Measurements from ENCODE around the gene FCHSD2. TPM values are rescaled to one million over a fixed set of nuclear protein-coding genes. Genes with fewer than 3 reads are reported as not detected.

Gene FCHSD2
- total RNA-seq, 6 experiments from 2014 or later, result 10.8 to 25.9 (median 17.8) TPM

DNA sequence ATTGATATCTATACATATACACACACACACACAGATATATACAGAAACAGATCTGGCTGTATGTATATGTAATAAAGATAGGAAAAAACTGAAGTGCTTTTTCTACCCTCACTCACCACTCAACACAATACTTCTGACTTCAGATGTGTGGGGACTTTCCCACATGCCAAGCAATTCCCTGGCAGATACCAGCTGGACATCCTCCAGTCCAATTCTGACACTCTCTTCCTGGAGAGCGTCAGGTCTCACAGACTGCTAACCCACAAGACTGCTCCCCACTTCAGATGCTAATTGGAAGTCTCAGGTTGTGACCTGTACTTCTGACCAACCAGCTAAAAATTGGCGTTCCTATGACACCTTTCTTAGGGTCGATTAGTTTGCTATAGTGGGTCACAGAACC lies 187.3 kb downstream of the FCHSD2 start:
- intact Hi-C loops (cut with DNase I), result no loop called here
- Histone ChIP-seq H3K27me3 (no peaks in the 10 kb centered on the region), H3K36me3 (no peaks in the 10 kb centered on the region), H3K27ac (no peak overlapping the region), H3K9me3 (no peaks in the 10 kb centered on the region), H3K4me1 (peaks cover 0 to 11% (median 0%) of the 10 kb centered on the region in 4 donors), H3K4me3 (no peak overlapping the region)
- WGBS (ENCODE audit: insufficient coverage, low coverage, low lambda C conversion rate, missing lambda C conversion rate), result 70% methylated on average over 3 of the region's 3 CpGs
- DNase-seq (no peak), ATAC-seq (no peak)
- TF ChIP-seq, protein P1, sequence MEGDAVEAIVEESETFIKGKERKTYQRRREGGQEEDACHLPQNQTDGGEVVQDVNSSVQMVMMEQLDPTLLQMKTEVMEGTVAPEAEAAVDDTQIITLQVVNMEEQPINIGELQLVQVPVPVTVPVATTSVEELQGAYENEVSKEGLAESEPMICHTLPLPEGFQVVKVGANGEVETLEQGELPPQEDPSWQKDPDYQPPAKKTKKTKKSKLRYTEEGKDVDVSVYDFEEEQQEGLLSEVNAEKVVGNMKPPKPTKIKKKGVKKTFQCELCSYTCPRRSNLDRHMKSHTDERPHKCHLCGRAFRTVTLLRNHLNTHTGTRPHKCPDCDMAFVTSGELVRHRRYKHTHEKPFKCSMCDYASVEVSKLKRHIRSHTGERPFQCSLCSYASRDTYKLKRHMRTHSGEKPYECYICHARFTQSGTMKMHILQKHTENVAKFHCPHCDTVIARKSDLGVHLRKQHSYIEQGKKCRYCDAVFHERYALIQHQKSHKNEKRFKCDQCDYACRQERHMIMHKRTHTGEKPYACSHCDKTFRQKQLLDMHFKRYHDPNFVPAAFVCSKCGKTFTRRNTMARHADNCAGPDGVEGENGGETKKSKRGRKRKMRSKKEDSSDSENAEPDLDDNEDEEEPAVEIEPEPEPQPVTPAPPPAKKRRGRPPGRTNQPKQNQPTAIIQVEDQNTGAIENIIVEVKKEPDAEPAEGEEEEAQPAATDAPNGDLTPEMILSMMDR (IDR thresholded peaks at IDR 0.05), result no peak
- TF ChIP-seq POLR2A (IDR thresholded peaks at IDR 0.05), result no peak

DNA sequence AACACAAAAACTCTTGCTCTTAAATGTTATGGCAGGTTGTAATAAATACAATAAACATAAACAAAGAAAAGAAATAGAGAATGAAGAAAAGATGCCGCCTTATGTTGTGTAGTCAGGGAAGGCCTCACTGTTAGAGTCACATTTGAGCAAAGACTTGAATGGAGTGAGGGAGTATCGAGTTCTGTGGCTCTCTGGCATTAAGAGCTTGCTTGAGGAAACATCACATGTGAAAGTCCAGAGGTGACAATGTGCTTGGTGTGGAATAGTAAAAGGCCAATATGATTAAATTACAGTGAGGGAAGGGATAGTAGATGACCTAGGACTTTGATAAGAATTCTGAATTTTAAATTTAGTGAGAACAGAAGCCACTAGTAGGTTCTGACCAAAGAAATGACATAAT lies 188.5 kb downstream of the FCHSD2 start:
- no peaks in the 10 kb centered on the region for H3K36me3 ChIP-seq
- 90% methylated on average over 2 of the region's 2 CpGs for WGBS (ENCODE audit: insufficient coverage, low coverage, low lambda C conversion rate, missing lambda C conversion rate)
- no peaks in the 10 kb centered on the region for H3K27me3 ChIP-seq
- intact Hi-C loops (cut with DNase I), result no loop called here
- no peak for ATAC-seq
- no peak overlapping the region for H3K4me3 ChIP-seq
- H3K4me1 ChIP-seq, result peaks cover 0 to 11% (median 0%) of the 10 kb centered on the region in 4 donors
- no peak overlapping the region for H3K27ac ChIP-seq
- no peaks in the 10 kb centered on the region for H3K9me3 ChIP-seq
- TF ChIP-seq, protein P1 (IDR thresholded peaks at IDR 0.05), result no peak
- TF ChIP-seq POLR2A (IDR thresholded peaks at IDR 0.05), result no peak
- no peak for DNase-seq

DNA sequence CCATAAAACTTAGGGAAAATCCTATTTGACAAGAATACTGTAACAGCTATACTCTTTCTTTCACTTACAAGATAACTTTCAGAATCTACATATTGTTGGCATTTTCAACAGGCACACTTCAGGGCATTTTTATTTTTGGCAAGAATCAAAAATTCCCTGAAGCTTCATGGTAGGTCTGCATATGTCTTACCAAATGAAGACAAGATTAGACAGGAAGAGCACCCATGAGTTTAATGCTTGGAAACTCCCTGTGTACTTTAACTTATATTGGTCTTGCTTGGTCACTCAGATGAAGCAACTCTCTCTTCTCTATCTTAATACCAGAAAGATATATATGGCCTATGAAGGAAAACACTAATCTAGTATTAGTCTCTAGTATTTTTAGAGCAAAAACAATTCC lies 190.2 kb downstream of the FCHSD2 start:
- Histone ChIP-seq H3K4me1 (peaks cover 0 to 11% (median 0%) of the 10 kb centered on the region in 4 donors), H3K36me3 (no peaks in the 10 kb centered on the region), H3K9me3 (no peaks in the 10 kb centered on the region), H3K27me3 (no peaks in the 10 kb centered on the region), H3K4me3 (no peak overlapping the region), H3K27ac (no peak overlapping the region)
- no peak for TF ChIP-seq POLR2A (IDR thresholded peaks at IDR 0.05)
- TF ChIP-seq, protein P1 (IDR thresholded peaks at IDR 0.05), result no peak
- no peak for DNase-seq
- peak in 2 of 4 donors; percentile 25 to 26 for ATAC-seq
- intact Hi-C loops (cut with DNase I), result no loop called here

DNA sequence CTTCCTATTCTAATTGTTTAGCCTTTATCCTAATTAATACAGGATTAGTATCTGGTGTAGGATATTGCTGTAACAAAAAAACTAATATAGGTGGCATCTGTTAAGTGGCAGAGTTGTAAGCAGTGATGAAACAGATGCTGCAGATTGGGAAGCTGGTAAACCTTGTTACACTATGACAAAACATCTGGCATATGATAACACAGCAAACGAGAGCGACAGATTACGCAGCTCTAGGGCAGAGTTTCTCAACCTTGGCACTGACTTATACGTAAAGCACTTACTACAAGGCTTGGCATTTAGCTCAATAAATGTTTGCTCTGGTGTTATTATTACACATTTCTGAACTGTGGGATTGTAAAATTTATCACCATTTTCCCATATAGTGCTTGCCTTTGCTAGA lies 190.9 kb downstream of the FCHSD2 start:
- Histone ChIP-seq H3K9me3 (no peaks in the 10 kb centered on the region), H3K4me3 (no peak overlapping the region), H3K27ac (no peak overlapping the region), H3K27me3 (no peaks in the 10 kb centered on the region), H3K36me3 (no peaks in the 10 kb centered on the region), H3K4me1 (peaks cover 0 to 11% (median 0%) of the 10 kb centered on the region in 4 donors)
- DNase-seq (peak in 1 of 3 donors; percentile 72), ATAC-seq (peak; percentile 93 to 96 (median 96))
- WGBS (ENCODE audit: insufficient coverage, low coverage, low lambda C conversion rate, missing lambda C conversion rate), result 29% methylated on average over 4 of the region's 4 CpGs
- intact Hi-C loops (cut with DNase I), result no loop called here
- no peak for TF ChIP-seq POLR2A (IDR thresholded peaks at IDR 0.05)
- TF ChIP-seq, protein P1 (IDR thresholded peaks at IDR 0.05), result no peak

DNA sequence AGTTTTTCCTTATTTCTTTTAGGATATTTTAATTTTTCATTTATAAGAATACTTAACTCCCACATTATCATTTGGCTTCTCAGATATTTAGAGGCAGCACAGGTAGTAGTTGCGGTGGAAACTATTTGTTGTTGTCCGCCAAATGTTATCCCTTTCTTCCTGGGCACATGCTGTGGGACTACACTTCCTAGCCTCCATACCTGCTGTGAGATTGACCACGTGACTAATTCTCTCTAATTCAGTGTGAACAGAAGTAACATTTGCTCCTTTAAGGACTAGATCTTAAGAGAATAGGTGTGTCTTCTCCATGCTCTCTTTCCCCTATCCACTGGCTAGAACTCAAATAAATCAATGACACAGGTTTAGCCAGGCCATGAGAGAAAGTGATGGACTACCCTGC lies 191.4 kb downstream of the FCHSD2 start:
- no peak for DNase-seq
- Histone ChIP-seq H3K27ac (no peak overlapping the region), H3K4me3 (no peak overlapping the region), H3K9me3 (no peaks in the 10 kb centered on the region), H3K4me1 (peaks cover 0 to 11% (median 0%) of the 10 kb centered on the region in 4 donors), H3K27me3 (no peaks in the 10 kb centered on the region), H3K36me3 (no peaks in the 10 kb centered on the region)
- ATAC-seq, result no peak
- TF ChIP-seq, protein P1 (IDR thresholded peaks at IDR 0.05), result no peak
- TF ChIP-seq POLR2A (IDR thresholded peaks at IDR 0.05), result no peak
- intact Hi-C loops (cut with DNase I), result no loop called here
- 100% methylated on average over 1 of the region's 3 CpGs for WGBS (ENCODE audit: insufficient coverage, low coverage, low lambda C conversion rate, missing lambda C conversion rate)
